Gastroesophageal sphincter (tissue), 4 donors: ENCODE results near the gene LDLRAD4. TPM values are rescaled to one million over a fixed set of nuclear protein-coding genes. Genes with fewer than 3 reads are reported as not detected.

Experiments used
- ATAC-seq: fragments of 150-250 bp; one replicate; pipeline ENCODE4 v1.9.1; 2016; ENCODE audit warnings: mild to moderate bottlenecking, moderate library complexity
- H3K27ac ChIP-seq, 4 donors: fragments of 200-600 bp; sonication (generic) in 3 of 4; 1 replicate in 3 of 4; 2 replicates in 1 of 4; pipeline ENCODE4 v1.5.1; 2016 to 2019
- H3K27me3 ChIP-seq: fragments of 200-600 bp; sonication (generic); one replicate; pipeline ENCODE4 v1.5.1; 2019
- H3K36me3 ChIP-seq, 2 donors: fragments of 200-600 bp; sonication (generic); one replicate each; pipeline ENCODE4 v1.5.1; 2019; ENCODE audit warnings: control low read depth in 1 of 2
- H3K4me1 ChIP-seq, 3 donors: fragments of 200-600 bp; sonication (generic); 1 replicate in 2 of 3; 2 replicates in 1 of 3; pipeline ENCODE4 v1.5.1; 2016 to 2019; ENCODE audit warnings: control low read depth in 2 of 3
- H3K4me3 ChIP-seq, 2 donors: fragments of 200-600 bp; sonication (generic); one replicate each; pipeline ENCODE4 v1.5.1; 2019; ENCODE audit warnings: mild to moderate bottlenecking in 1 of 2, moderate library complexity in 1 of 2
- H3K9me3 ChIP-seq, 3 donors: fragments of 200-600 bp; sonication (generic); one replicate each; pipeline ENCODE4 v1.5.1; 2017 to 2019; ENCODE audit warnings: control low read depth in 2 of 3
- CTCF ChIP-seq, 4 experiments: fragments of 200-600 bp in 2 of 4; fragments of 450-650 bp in 2 of 4; sonication (generic) in 1 of 4; IDR thresholded peaks; one replicate each; pipeline ENCODE4 v1.5.1; 2017 to 2019; ENCODE audit warnings: antibody characterized with exemption in 4 of 4, mild to moderate bottlenecking in 2 of 4, moderate library complexity in 2 of 4
- EP300 ChIP-seq: sonication (generic); formaldehyde crosslinking; IDR thresholded peaks from one replicate; pipeline ENCODE4 v1.6.1; 2017; ENCODE audit warnings: antibody characterized with exemption, mild to moderate bottlenecking
- POLR2A ChIP-seq, 2 donors: fragments of 450-650 bp; IDR thresholded peaks; one replicate each; pipeline ENCODE4 v1.6.1; 2017; ENCODE audit warnings: antibody characterized with exemption in 2 of 2, mild to moderate bottlenecking in 2 of 2, moderate library complexity in 1 of 2
- POLR2AphosphoS5 ChIP-seq: sonication (generic); formaldehyde crosslinking; IDR thresholded peaks from one replicate; pipeline ENCODE4 v1.6.1; 2017; ENCODE audit warnings: antibody characterized with exemption
- WGBS, 2 donors: methylation state at CpG; one replicate each; pipeline ENCODE4 v1.1.5; 2018; ENCODE audit warnings: low coverage in 1 of 2; 5-methylcytosine and 5-hydroxymethylcytosine counted together
- total RNA-seq, 4 donors: library from RNA; depleted of rRNA; stranded (reverse); fragments of >200 nt; gene quantifications; one replicate each; pipeline ENCODE4 v1.1.0, GENCODE V29; 2016

Gene LDLRAD4
- total RNA-seq, 4 donors from 2014 or later, result 28.1 to 85.9 (median 55.2) TPM

- TF ChIP-seq POLR2A (IDR thresholded peaks at IDR 0.05) (no peak), POLR2AphosphoS5 (no peak), CTCF (IDR thresholded peaks at IDR 0.05) (no peak), EP300 (no peak)
- Histone ChIP-seq H3K36me3 (no peaks in the 10 kb centered on the region), H3K4me1 (peaks cover 0 to 63% (median 19%) of the 10 kb centered on the region in 3 donors), H3K9me3 (no peaks in the 10 kb centered on the region), H3K27me3 (no peaks in the 10 kb centered on the region), H3K4me3 (no peak overlapping the region), H3K27ac (no peak overlapping the region)
- no peak for ATAC-seq
- 90 to 100% methylated on average over 2 to 6 of the region's 9 CpGs for WGBS, 2 donors
Observed at GRCh38 chr18:13449651-13450050, 231.1 kb downstream of the LDLRAD4 start.

- no peaks in the 10 kb centered on the region for H3K27me3 ChIP-seq
- H3K4me1 ChIP-seq, result peaks cover 0 to 63% (median 19%) of the 10 kb centered on the region in 3 donors
- H3K9me3 ChIP-seq, result no peaks in the 10 kb centered on the region
- no peak overlapping the region for H3K27ac ChIP-seq
- no peak overlapping the region for H3K4me3 ChIP-seq
- TF ChIP-seq CTCF (IDR thresholded peaks at IDR 0.05) (no peak), POLR2AphosphoS5 (no peak)
- ATAC-seq, result no peak
- WGBS, 2 donors, result 77 to 90% methylated on average over 5 to 6 of the region's 10 CpGs
- no peaks in the 10 kb centered on the region for H3K36me3 ChIP-seq
Observed at GRCh38 chr18:13450289-13451212, 232.0 kb downstream of the LDLRAD4 start.

- TF ChIP-seq EP300 (no peak), POLR2A (IDR thresholded peaks at IDR 0.05) (no peak), POLR2AphosphoS5 (no peak), CTCF (IDR thresholded peaks at IDR 0.05) (no peak)
- Histone ChIP-seq H3K4me1 (peaks cover 0 to 60% (median 19%) of the 10 kb centered on the region in 3 donors), H3K4me3 (no peak overlapping the region), H3K9me3 (no peaks in the 10 kb centered on the region), H3K36me3 (no peaks in the 10 kb centered on the region), H3K27me3 (no peaks in the 10 kb centered on the region), H3K27ac (no peak overlapping the region)
- WGBS, 2 donors, result 96 to 100% methylated on average over 1 to 3 of the region's 3 CpGs
- ATAC-seq, result no peak
Observed at GRCh38 chr18:13451213-13451540, 232.6 kb downstream of the LDLRAD4 start.

- no peaks in the 10 kb centered on the region for H3K36me3 ChIP-seq
- no peaks in the 10 kb centered on the region for H3K9me3 ChIP-seq
- H3K27ac ChIP-seq, result no peak overlapping the region
- H3K4me3 ChIP-seq, result no peak overlapping the region
- no peaks in the 10 kb centered on the region for H3K27me3 ChIP-seq
- WGBS, 2 donors, result 61 to 72% methylated on average over 4 of the region's 14 CpGs
- TF ChIP-seq POLR2A (IDR thresholded peaks at IDR 0.05), result no peak
- no peak for TF ChIP-seq POLR2AphosphoS5
- no peak for TF ChIP-seq CTCF (IDR thresholded peaks at IDR 0.05)
- no peak for TF ChIP-seq EP300
- peak; percentile 10 for ATAC-seq
- H3K4me1 ChIP-seq, result peaks cover 0 to 53% (median 14%) of the 10 kb centered on the region in 3 donors
Observed at GRCh38 chr18:13451661-13452387, 233.3 kb downstream of the LDLRAD4 start.
